HCT116 (cell line): ENCODE results near the gene FBXL17. TPM values are rescaled to one million over a fixed set of nuclear protein-coding genes. Genes with fewer than 3 reads are reported as not detected.

Experiments
- ATAC-seq: fragments of 200-7000 bp; cut with Tn5 transposase; 2 replicates; pipeline ENCODE4 v1.9.1; 2020; ENCODE audit warnings: mild to moderate bottlenecking, moderate library complexity
- BruUV-seq: library from RNA; stranded (reverse); fragments of 400-500 nt; replicated peaks from 2 replicates; lab custom pipeline; 2021; lab: Mats Ljungman, UMichigan
- CTCF ChIA-PET: fragments of 300-600 bp; sonication (Branson Sonifier 250); formaldehyde crosslinking; loops from one replicate; lab custom pipeline; 2021; ENCODE audit warnings: antibody characterized with exemption; lab: Charles Lee
- POLR2A ChIA-PET: fragments of 300-600, 350-600 bp; sonication (Branson Sonifier 250); formaldehyde crosslinking; loops from one replicate; lab custom pipeline; 2021; ENCODE audit warnings: antibody characterized with exemption; lab: Charles Lee
- RAD21 ChIA-PET, 2 experiments: fragments of 300-600 bp; sonication (Branson Sonifier 250); formaldehyde crosslinking; loops; one replicate each; lab custom pipeline; 2023; ENCODE audit warnings: low total read pairs in 2 of 2; ENCODE audit not compliant: uncharacterized antibody in 2 of 2, unreplicated experiment in 2 of 2, low non-redundant PET in 1 of 2; lab: Charles Lee
- DNase-seq: peaks from one replicate; pipeline ENCODE4 v3.0.0-alpha.2; 2010; ENCODE audit warnings: low read depth, low spot score
- H2AFZ ChIP-seq: fragments of 200-600 bp; shearing (Covaris generic), sonication (generic); 2 replicates; pipeline ENCODE4 v1.6.1; 2017; ENCODE audit warnings: low read depth, mixed run types, mixed read lengths, antibody characterized with exemption, low read length; ENCODE audit not compliant: poor library complexity, severe bottlenecking
- H3K27ac ChIP-seq: 2 replicates; pipeline ENCODE4 v1.5.1; 2012; ENCODE audit warnings: low read depth, low read length
- H3K27me3 ChIP-seq: fragments of 200-600 bp; sonication (generic); 2 replicates; pipeline ENCODE4 v1.6.1; 2016; ENCODE audit warnings: mixed run types, low read length, mixed read lengths; ENCODE audit not compliant: insufficient read depth
- H3K36me3 ChIP-seq, 2 experiments: fragments of 200-500 bp in 1 of 2; fragments of 200-600 bp in 1 of 2; sonication (Bioruptor generic) in 1 of 2; sonication (generic) in 1 of 2; 2 replicates each; pipeline versions ENCODE4 v1.5.1 to v1.6.1; 2014 to 2016; ENCODE audit warnings: low read length in 2 of 2, inconsistent platforms in 1 of 2, mixed read lengths in 1 of 2, mixed run types in 1 of 2; ENCODE audit not compliant: insufficient read depth in 2 of 2, control insufficient read depth in 1 of 2
- H3K4me1 ChIP-seq, 2 experiments: fragments of 200-600 bp in 1 of 2; sonication (generic) in 1 of 2; 2 replicates each; pipeline versions ENCODE4 v1.5.1 to v1.6.1; 2012 to 2017; ENCODE audit warnings: low read length in 2 of 2, inconsistent platforms in 1 of 2, mild to moderate bottlenecking in 1 of 2, mixed read lengths in 1 of 2, mixed run types in 1 of 2, moderate library complexity in 1 of 2; ENCODE audit not compliant: insufficient read depth in 2 of 2, control insufficient read depth in 1 of 2
- H3K4me2 ChIP-seq: fragments of 200-600 bp; sonication (generic); 2 replicates; pipeline ENCODE4 v1.6.1; 2017; ENCODE audit warnings: mixed run types, low read length, mixed read lengths
- H3K4me3 ChIP-seq, 2 experiments: fragments of 200-600 bp in 1 of 2; sonication (generic) in 1 of 2; replicated peaks in 1 of 2; 2 replicates each; pipeline ENCODE4 v1.5.1; 2011 to 2016; ENCODE audit warnings: low read length in 2 of 2, control low read depth in 1 of 2, low read depth in 1 of 2, mild to moderate bottlenecking in 1 of 2, mixed read lengths in 1 of 2, mixed run types in 1 of 2
- H3K79me2 ChIP-seq: fragments of 200-600 bp; sonication (generic); 2 replicates; pipeline ENCODE4 v1.6.1; 2017; ENCODE audit warnings: mild to moderate bottlenecking, mixed run types, low read length, moderate library complexity, mixed read lengths; ENCODE audit not compliant: insufficient read depth
- H3K9ac ChIP-seq: fragments of 200-600 bp; sonication (generic); 2 replicates; pipeline ENCODE4 v1.6.1; 2016; ENCODE audit warnings: low read length, mixed read lengths
- H3K9me2 ChIP-seq: fragments of 200-600 bp; sonication (generic), shearing (Covaris generic); 2 replicates; pipeline ENCODE4 v1.6.1; 2017; ENCODE audit warnings: mixed run types, mild to moderate bottlenecking, moderate library complexity; ENCODE audit not compliant: insufficient read depth
- H3K9me3 ChIP-seq, 2 experiments: fragments of 200-500 bp in 1 of 2; fragments of 200-600 bp in 1 of 2; sonication (Bioruptor generic) in 1 of 2; sonication (generic) in 1 of 2; 2 replicates each; pipeline ENCODE4 v1.6.1; 2014 to 2017; ENCODE audit warnings: low read length in 2 of 2, mixed read lengths in 2 of 2, inconsistent platforms in 1 of 2, low read depth in 1 of 2, mild to moderate bottlenecking in 1 of 2, mixed run types in 1 of 2, moderate library complexity in 1 of 2; ENCODE audit not compliant: control insufficient read depth in 1 of 2, insufficient read depth in 1 of 2
- H4K20me1 ChIP-seq: fragments of 200-600 bp; sonication (generic), shearing (Covaris generic); 2 replicates; pipeline ENCODE4 v1.6.1; 2017; ENCODE audit warnings: mixed run types, mild to moderate bottlenecking, moderate library complexity; ENCODE audit not compliant: insufficient read depth
- CBX3 ChIP-seq: IDR thresholded peaks from 2 replicates; pipeline ENCODE4 v1.6.1; 2012; ENCODE audit warnings: low read depth
- CEBPB ChIP-seq: IDR thresholded peaks from 2 replicates; pipeline ENCODE4 v1.6.1; 2012; ENCODE audit warnings: low read depth
- EGR1 ChIP-seq: IDR thresholded peaks from 2 replicates; pipeline ENCODE4 v1.6.1; 2012; ENCODE audit warnings: low read depth
- ELF1 ChIP-seq: IDR thresholded peaks from 2 replicates; pipeline ENCODE4 v1.6.1; 2012; ENCODE audit warnings: low read depth, borderline replicate concordance
- EZH2phosphoT487 ChIP-seq: fragments of 200-600 bp; IDR thresholded peaks from 2 replicates; pipeline ENCODE4 v1.6.1; 2018; ENCODE audit warnings: antibody characterized with exemption, borderline replicate concordance
- FOSL1 ChIP-seq: IDR thresholded peaks from 2 replicates; pipeline ENCODE4 v1.6.1; 2012; ENCODE audit warnings: low read depth
- POLR2A ChIP-seq: IDR thresholded peaks from 2 replicates; pipeline ENCODE4 v1.7.0; 2011; ENCODE audit warnings: borderline replicate concordance; ENCODE audit not compliant: insufficient read depth, insufficient read length; ENCODE audit errors: extremely low read depth
- SIN3A ChIP-seq: IDR thresholded peaks from 2 replicates; pipeline ENCODE4 v1.6.1; 2012; ENCODE audit warnings: low read depth
- SP1 ChIP-seq: IDR thresholded peaks from 2 replicates; pipeline ENCODE4 v1.6.1; 2012; ENCODE audit warnings: low read depth
- TCF7L2 ChIP-seq: IDR thresholded peaks from 2 replicates; pipeline ENCODE4 v1.7.0; 2011; ENCODE audit warnings: borderline replicate concordance, inconsistent platforms; ENCODE audit not compliant: insufficient read depth, insufficient read length; ENCODE audit errors: extremely low read depth
- ZFX ChIP-seq: fragments of 450-650 bp; IDR thresholded peaks from 2 replicates; pipeline ENCODE4 v1.6.1; 2017
- intact Hi-C: fragments of 100-400 bp; cut with micrococcal nuclease; formaldehyde crosslinking; loops from 2 replicates; pipeline ENCODE4 v1.10.0; 2022
- total RNA-seq: library from RNA; stranded (reverse); gene quantifications from one replicate; pipeline ENCODE4 v1.2.1, GENCODE V29; 2021; ENCODE audit not compliant: unreplicated experiment
- TF ChIP-seq, protein P1 (sequence below): IDR thresholded peaks from 2 replicates; pipeline ENCODE4 v1.6.1; 2012

Gene FBXL17
- total RNA-seq, 1 experiment from 2014 or later = 9.4 TPM

GRCh38 chr5:107887166-107887943, 494.5 kb downstream of the FBXL17 start:
- Histone ChIP-seq H3K9me3 (no peaks in the 10 kb centered on the region), H3K4me1 (peaks cover 5 to 15% of the 10 kb centered on the region in 2 experiments; a peak in 3 of 4 replicates), H3K9me2 (no peaks in the 10 kb centered on the region), H3K9ac (no peak overlapping the region), H2AFZ (no peak overlapping the region), H3K27ac (no peak overlapping the region), H4K20me1 (no peaks in the 10 kb centered on the region), H3K27me3 (no peaks in the 10 kb centered on the region), H3K4me3 (no peak overlapping the region), H3K4me2 (peak overlapping the region; percentile 24), H3K36me3 (no peaks in the 10 kb centered on the region), H3K79me2 (no peaks in the 10 kb centered on the region)
- POLR2A ChIA-PET = no interaction called here
- RAD21 ChIA-PET = no interaction called here
- BruUV-seq = no TSS peak
- TF ChIP-seq EZH2phosphoT487 (no peak), POLR2A (no peak), SP1 (no peak), EGR1 (no peak)
- DNase-seq (no peak), ATAC-seq (no peak; the same call in 1 of the 2 replicates)
- CTCF ChIA-PET = no interaction called here
- intact Hi-C loops = no loop called here

DNA sequence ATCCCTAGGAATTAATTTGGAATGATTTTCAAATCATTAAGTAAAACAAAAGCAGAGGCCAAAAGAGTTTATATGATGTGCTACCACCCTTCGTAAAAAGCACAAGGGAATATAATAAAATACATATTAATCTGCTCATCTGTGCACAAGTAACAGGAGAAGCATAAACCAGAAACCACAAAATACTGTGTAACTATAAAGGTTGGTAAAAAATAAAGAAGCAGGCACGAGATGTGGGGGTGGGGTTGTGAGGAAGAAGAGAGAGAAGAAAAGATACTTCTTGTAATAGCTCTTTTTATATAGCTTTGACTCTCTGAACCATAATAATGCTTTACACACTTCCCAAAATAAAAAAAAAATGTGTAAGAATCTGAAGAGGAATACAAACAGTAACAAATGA, 496.3 kb downstream of the FBXL17 start:
- CTCF ChIA-PET = no interaction called here
- H3K9me2 ChIP-seq = no peaks in the 10 kb centered on the region
- TF ChIP-seq SIN3A = no peak
- TF ChIP-seq SP1 = no peak
- no peak for TF ChIP-seq ELF1
- no peak for TF ChIP-seq POLR2A
- TF ChIP-seq TCF7L2 = no peak
- no peak for TF ChIP-seq CEBPB
- TF ChIP-seq EGR1 = no peak
- TF ChIP-seq ZFX = no peak
- TF ChIP-seq CBX3 = no peak
- TF ChIP-seq, protein P1, sequence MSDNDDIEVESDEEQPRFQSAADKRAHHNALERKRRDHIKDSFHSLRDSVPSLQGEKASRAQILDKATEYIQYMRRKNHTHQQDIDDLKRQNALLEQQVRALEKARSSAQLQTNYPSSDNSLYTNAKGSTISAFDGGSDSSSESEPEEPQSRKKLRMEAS = no peak
- TF ChIP-seq FOSL1 = no peak
- TF ChIP-seq, all 23 proteins: peak for 0
- Histone ChIP-seq H3K4me2 (no peak overlapping the region), H3K79me2 (no peaks in the 10 kb centered on the region), H2AFZ (no peak overlapping the region), H4K20me1 (no peaks in the 10 kb centered on the region), H3K9me3 (no peaks in the 10 kb centered on the region), H3K4me1 (peaks cover 5 to 15% of the 10 kb centered on the region in 2 experiments; a peak in 3 of 4 replicates), H3K4me3 (no peak overlapping the region), H3K27me3 (no peaks in the 10 kb centered on the region), H3K9ac (no peak overlapping the region), H3K27ac (no peak overlapping the region), H3K36me3 (no peaks in the 10 kb centered on the region)
- ChIA-PET RAD21 (no interaction called here), POLR2A (no interaction called here)
- DNase-seq = no peak
- intact Hi-C loops = no loop called here
- no TSS peak for BruUV-seq
- ATAC-seq = no peak
